Loucy (cell line): ENCODE results near the gene MVB12A.

ENCODE experiments used
- H2AFZ ChIP-seq: fragments of 200-600 bp; sonication (generic); 2 replicates; pipeline ENCODE4 v1.6.0; 2016; ENCODE audit warnings: antibody characterized with exemption, mild to moderate bottlenecking, low read length, moderate library complexity
- H3F3A ChIP-seq: fragments of 200-600 bp; 2 replicates; pipeline ENCODE4 v1.6.0; 2016; ENCODE audit warnings: antibody characterized with exemption, low read depth, mild to moderate bottlenecking
- H3K27me3 ChIP-seq: fragments of 200-600 bp; sonication (generic); 2 replicates; pipeline ENCODE4 v1.6.1; 2014; ENCODE audit warnings: low read length, mild to moderate bottlenecking; ENCODE audit not compliant: insufficient read depth, poor library complexity, severe bottlenecking
- H3K36me3 ChIP-seq: fragments of 200-600 bp; sonication (generic); 2 replicates; pipeline ENCODE4 v1.6.1; 2016; ENCODE audit warnings: low read length; ENCODE audit not compliant: insufficient read depth
- H3K4me1 ChIP-seq: fragments of 200-600 bp; sonication (generic); 2 replicates; pipeline ENCODE4 v1.5.1; 2014; ENCODE audit warnings: low read length, mild to moderate bottlenecking; ENCODE audit not compliant: insufficient read depth, poor library complexity, severe bottlenecking
- H3K4me2 ChIP-seq: fragments of 200-600 bp; sonication (generic); 2 replicates; pipeline ENCODE4 v1.6.0; 2014; ENCODE audit warnings: antibody characterized with exemption, low read length, low read depth, mild to moderate bottlenecking; ENCODE audit not compliant: poor library complexity, severe bottlenecking
- H3K4me3 ChIP-seq: fragments of 200-600 bp; sonication (generic); 2 replicates; pipeline ENCODE4 v1.5.1; 2014; ENCODE audit warnings: low read length, mild to moderate bottlenecking, mixed read lengths; ENCODE audit not compliant: poor library complexity, severe bottlenecking
- H3K79me2 ChIP-seq: fragments of 200-600 bp; sonication (generic); 2 replicates; pipeline ENCODE4 v1.6.1; 2014; ENCODE audit warnings: low read length; ENCODE audit not compliant: insufficient read depth
- H3K9ac ChIP-seq: fragments of 200-600 bp; sonication (generic); 2 replicates; pipeline ENCODE4 v1.6.0; 2014; ENCODE audit warnings: mild to moderate bottlenecking, low read depth, low read length, moderate library complexity; ENCODE audit not compliant: poor library complexity, severe bottlenecking
- H3K9me2 ChIP-seq: fragments of 200-600 bp; sonication (generic); replicated peaks from 2 replicates; pipeline ENCODE4 v1.6.1; 2016; ENCODE audit warnings: low read depth, low read length, mixed read lengths
- H3K9me3 ChIP-seq: fragments of 200-600 bp; sonication (generic); 2 replicates; pipeline ENCODE4 v1.6.1; 2014; ENCODE audit warnings: mild to moderate bottlenecking, antibody characterized with exemption, low read length, low read depth; ENCODE audit not compliant: insufficient read depth
- H4K20me1 ChIP-seq: fragments of 200-600 bp; sonication (generic); 2 replicates; pipeline ENCODE4 v1.6.0; 2014; ENCODE audit warnings: antibody characterized with exemption, low read length, mild to moderate bottlenecking; ENCODE audit not compliant: insufficient read depth, poor library complexity, severe bottlenecking
- EZH2phosphoT487 ChIP-seq: fragments of 200-600 bp; IDR thresholded peaks from 2 replicates; pipeline ENCODE4 v1.6.1; 2018; ENCODE audit warnings: antibody characterized with exemption, mild to moderate bottlenecking, moderate library complexity, borderline replicate concordance
- TF ChIP-seq, protein P1 (sequence below): fragments of 200-600 bp; sonication (generic); conservative IDR thresholded peaks from 2 replicates; pipeline ENCODE4 v1.5.1; 2014; ENCODE audit warnings: mild to moderate bottlenecking, antibody characterized with exemption, low read length

The MVB12A gene

DNA sequence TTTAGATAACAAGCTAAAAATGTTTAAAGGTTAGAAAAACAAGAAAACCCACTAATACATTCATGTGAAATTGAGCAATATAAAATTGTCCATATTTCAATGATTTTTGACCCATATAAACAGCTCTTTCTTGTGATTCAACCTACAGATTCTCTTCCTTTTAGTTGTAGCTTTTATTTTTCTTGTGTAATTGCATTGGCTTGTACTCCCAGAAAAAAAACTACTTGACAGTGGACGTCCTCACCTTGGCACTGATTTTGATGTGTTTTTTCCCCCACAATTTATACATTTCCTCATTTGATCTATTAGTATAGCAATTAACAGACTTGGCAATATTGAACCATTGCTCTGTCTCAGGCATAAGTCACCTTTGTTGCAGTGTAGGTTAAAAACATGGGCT is 30.6 kb upstream of the MVB12A start:
- no peak overlapping the region for H2AFZ ChIP-seq
- no peak overlapping the region for H3K4me2 ChIP-seq
- H3K4me1 ChIP-seq: peaks cover 6% of the 10 kb centered on the region
- no peaks in the 10 kb centered on the region for H3K79me2 ChIP-seq
- H3F3A ChIP-seq: no peaks in the 10 kb centered on the region
- H3K4me3 ChIP-seq: no peak overlapping the region
- no peaks in the 10 kb centered on the region for H3K9me3 ChIP-seq
- TF ChIP-seq, protein P1, sequence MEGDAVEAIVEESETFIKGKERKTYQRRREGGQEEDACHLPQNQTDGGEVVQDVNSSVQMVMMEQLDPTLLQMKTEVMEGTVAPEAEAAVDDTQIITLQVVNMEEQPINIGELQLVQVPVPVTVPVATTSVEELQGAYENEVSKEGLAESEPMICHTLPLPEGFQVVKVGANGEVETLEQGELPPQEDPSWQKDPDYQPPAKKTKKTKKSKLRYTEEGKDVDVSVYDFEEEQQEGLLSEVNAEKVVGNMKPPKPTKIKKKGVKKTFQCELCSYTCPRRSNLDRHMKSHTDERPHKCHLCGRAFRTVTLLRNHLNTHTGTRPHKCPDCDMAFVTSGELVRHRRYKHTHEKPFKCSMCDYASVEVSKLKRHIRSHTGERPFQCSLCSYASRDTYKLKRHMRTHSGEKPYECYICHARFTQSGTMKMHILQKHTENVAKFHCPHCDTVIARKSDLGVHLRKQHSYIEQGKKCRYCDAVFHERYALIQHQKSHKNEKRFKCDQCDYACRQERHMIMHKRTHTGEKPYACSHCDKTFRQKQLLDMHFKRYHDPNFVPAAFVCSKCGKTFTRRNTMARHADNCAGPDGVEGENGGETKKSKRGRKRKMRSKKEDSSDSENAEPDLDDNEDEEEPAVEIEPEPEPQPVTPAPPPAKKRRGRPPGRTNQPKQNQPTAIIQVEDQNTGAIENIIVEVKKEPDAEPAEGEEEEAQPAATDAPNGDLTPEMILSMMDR: no peak
- TF ChIP-seq EZH2phosphoT487: no peak
- H3K9ac ChIP-seq: no peak overlapping the region
- no peaks in the 10 kb centered on the region for H3K27me3 ChIP-seq
- no peaks in the 10 kb centered on the region for H3K36me3 ChIP-seq
- H4K20me1 ChIP-seq: no peaks in the 10 kb centered on the region
- H3K9me2 ChIP-seq: no peaks in the 10 kb centered on the region

GRCh38 chr19:17389957-17390664 is 29.7 kb upstream of the MVB12A start:
- TF ChIP-seq, protein P1: no peak
- no peak for TF ChIP-seq EZH2phosphoT487
- H4K20me1 ChIP-seq: no peaks in the 10 kb centered on the region
- H3K27me3 ChIP-seq: no peaks in the 10 kb centered on the region
- H3K9me3 ChIP-seq: no peaks in the 10 kb centered on the region
- H3K9ac ChIP-seq: no peak overlapping the region
- H3K79me2 ChIP-seq: no peaks in the 10 kb centered on the region
- H2AFZ ChIP-seq: no peak overlapping the region; the same call in 1 of the 2 replicates
- H3K9me2 ChIP-seq: no peaks in the 10 kb centered on the region
- H3K4me2 ChIP-seq: peak overlapping the region; percentile 95
- no peaks in the 10 kb centered on the region for H3F3A ChIP-seq
- H3K4me1 ChIP-seq: peaks cover 6% of the 10 kb centered on the region
- H3K36me3 ChIP-seq: no peaks in the 10 kb centered on the region
- no peak overlapping the region for H3K4me3 ChIP-seq

DNA sequence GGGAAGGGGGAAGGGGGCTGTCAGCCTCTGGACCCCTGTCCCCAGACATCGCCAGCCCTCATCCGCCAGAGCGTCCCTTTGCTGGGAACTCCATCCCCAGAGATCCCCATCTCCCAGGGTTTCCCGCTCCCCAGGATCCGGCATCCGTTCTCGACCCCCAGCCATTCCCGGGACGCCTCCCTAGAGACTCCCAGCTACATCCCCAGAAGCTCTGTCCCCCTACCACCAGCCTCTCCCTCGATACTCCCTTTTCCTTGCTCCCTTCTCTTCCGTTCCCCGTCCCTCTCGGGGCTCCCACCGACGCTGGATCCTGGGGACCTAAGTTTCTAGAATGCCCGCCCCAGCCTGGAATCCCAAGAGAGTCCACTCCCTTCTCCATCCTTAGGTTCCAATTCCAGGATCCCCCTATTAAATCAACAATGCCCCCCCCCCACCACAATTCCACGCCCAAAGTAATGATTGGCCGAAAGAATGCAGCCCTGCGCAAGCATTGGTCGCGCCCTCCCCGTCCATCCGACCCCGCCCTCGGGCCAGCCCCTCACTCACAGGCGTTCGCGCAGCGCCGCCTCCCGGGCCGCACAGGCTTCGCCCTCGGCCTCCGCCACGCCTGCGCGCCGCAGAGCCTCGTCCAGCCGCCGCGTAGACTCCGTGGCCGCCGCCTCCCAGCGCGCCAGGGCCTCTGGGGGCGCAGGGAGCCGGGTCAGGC is 29.0 kb upstream of the MVB12A start:
- no peak for TF ChIP-seq EZH2phosphoT487
- TF ChIP-seq, protein P1: peak; percentile 66
- H3K4me3 ChIP-seq: peak overlapping the region; percentile 71
- no peaks in the 10 kb centered on the region for H3K9me2 ChIP-seq
- H3F3A ChIP-seq: no peaks in the 10 kb centered on the region
- peak overlapping the region; percentile 90 for H2AFZ ChIP-seq
- H3K27me3 ChIP-seq: no peaks in the 10 kb centered on the region
- no peaks in the 10 kb centered on the region for H3K79me2 ChIP-seq
- H3K9ac ChIP-seq: peak overlapping the region; percentile 68
- H3K4me2 ChIP-seq: peak overlapping the region; percentile 95
- H3K4me1 ChIP-seq: peaks cover 11% of the 10 kb centered on the region
- no peaks in the 10 kb centered on the region for H3K9me3 ChIP-seq
- H3K36me3 ChIP-seq: no peaks in the 10 kb centered on the region
- no peaks in the 10 kb centered on the region for H4K20me1 ChIP-seq
